HepG2 (cell line): Measurements from ENCODE around the gene ZFP36L2.

Experiments
- DNMT1 ChIP-seq: sonication (generic); formaldehyde crosslinking; IDR thresholded peaks from 2 replicates; pipeline ENCODE4 v1.5.1; 2020; ENCODE audit warnings: mild to moderate bottlenecking, missing genetic modification reagents
- DPF2 ChIP-seq: sonication (generic); formaldehyde crosslinking; IDR thresholded peaks from 2 replicates; pipeline ENCODE4 v1.4.0; 2020; ENCODE audit warnings: mild to moderate bottlenecking, low read depth, missing genetic modification reagents, borderline replicate concordance
- GABPA ChIP-seq, 2 experiments: IDR thresholded peaks; 2 replicates each; pipeline ENCODE4 v1.6.1; 2011 to 2016; ENCODE audit warnings: low read depth in 2 of 2, low read length in 1 of 2, missing biosample characterization in 1 of 2, missing genetic modification characterization in 1 of 2
- NONO ChIP-seq, 2 experiments: fragments of 450-650 bp in 1 of 2; sonication (generic) in 1 of 2; formaldehyde crosslinking in 1 of 2; IDR thresholded peaks in 1 of 2; conservative IDR thresholded peaks in 1 of 2; 2 replicates each; pipeline versions ENCODE4 v1.6.1 to v1.8.0; 2017 to 2022; ENCODE audit warnings: mild to moderate bottlenecking in 1 of 2, missing genetic modification reagents in 1 of 2, moderate library complexity in 1 of 2
- POLR2A ChIP-seq, 2 experiments: IDR thresholded peaks; 2 replicates each; pipeline ENCODE4 v1.6.1; 2011; ENCODE audit warnings: low read depth in 2 of 2, low read length in 2 of 2, mild to moderate bottlenecking in 1 of 2, moderate library complexity in 1 of 2; ENCODE audit not compliant: insufficient read depth in 1 of 2
- TOE1 ChIP-seq: sonication (generic); formaldehyde crosslinking; IDR thresholded peaks from 2 replicates; pipeline ENCODE4 v1.4.0; 2020; ENCODE audit warnings: mild to moderate bottlenecking, missing genetic modification reagents
- TF ChIP-seq, protein P1 (sequence below): sonication (generic); formaldehyde crosslinking; IDR thresholded peaks from 2 replicates; pipeline ENCODE4 v1.5.0; 2020; ENCODE audit warnings: mild to moderate bottlenecking, missing genetic modification reagents, moderate library complexity

DNA sequence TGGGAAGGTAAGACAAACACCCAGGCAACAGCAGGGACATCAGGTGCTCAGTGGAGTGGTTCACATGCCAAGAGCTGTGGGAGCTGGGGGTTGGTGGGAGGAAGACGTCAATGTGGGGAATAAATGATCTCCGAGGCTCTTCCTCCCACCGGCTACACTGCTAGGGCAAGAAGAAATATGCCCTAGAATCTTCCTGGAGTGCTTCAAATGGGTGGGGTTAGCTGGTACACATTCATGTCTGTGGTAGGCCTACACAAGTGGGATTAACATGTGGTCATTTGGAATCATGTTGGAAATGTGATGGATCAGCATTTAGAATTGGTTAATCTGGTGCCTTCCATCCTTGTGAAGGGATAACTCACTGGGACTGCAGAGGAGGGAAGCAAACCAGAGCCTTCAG lies 12.4 kb upstream of the ZFP36L2 start:
- TF ChIP-seq TOE1 (CRISPR knock-in tag): no peak
- no peak for TF ChIP-seq POLR2A (IDR thresholded peaks at IDR 0.05; ENCODE audit: insufficient read depth in 1 of 2, low read depth in 2 of 2, low read length in 2 of 2)
- TF ChIP-seq, protein P1, sequence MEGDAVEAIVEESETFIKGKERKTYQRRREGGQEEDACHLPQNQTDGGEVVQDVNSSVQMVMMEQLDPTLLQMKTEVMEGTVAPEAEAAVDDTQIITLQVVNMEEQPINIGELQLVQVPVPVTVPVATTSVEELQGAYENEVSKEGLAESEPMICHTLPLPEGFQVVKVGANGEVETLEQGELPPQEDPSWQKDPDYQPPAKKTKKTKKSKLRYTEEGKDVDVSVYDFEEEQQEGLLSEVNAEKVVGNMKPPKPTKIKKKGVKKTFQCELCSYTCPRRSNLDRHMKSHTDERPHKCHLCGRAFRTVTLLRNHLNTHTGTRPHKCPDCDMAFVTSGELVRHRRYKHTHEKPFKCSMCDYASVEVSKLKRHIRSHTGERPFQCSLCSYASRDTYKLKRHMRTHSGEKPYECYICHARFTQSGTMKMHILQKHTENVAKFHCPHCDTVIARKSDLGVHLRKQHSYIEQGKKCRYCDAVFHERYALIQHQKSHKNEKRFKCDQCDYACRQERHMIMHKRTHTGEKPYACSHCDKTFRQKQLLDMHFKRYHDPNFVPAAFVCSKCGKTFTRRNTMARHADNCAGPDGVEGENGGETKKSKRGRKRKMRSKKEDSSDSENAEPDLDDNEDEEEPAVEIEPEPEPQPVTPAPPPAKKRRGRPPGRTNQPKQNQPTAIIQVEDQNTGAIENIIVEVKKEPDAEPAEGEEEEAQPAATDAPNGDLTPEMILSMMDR (CRISPR knock-in tag): no peak
- TF ChIP-seq DPF2 (CRISPR knock-in tag): no peak
- TF ChIP-seq GABPA (IDR thresholded peaks at IDR 0.05; ENCODE audit: low read depth, low read length): no peak
- TF ChIP-seq GABPA (CRISPR knock-in tag; IDR thresholded peaks at IDR 0.05; ENCODE audit: low read depth): no peak
- TF ChIP-seq NONO (IDR thresholded peaks at IDR 0.05): no peak
- TF ChIP-seq NONO (CRISPR knock-in tag; conservative IDR thresholded peaks at IDR 0.05): no peak
- TF ChIP-seq DNMT1 (CRISPR knock-in tag): no peak
